ENCODE results near the gene DBP. TPM values are rescaled to one million over a fixed set of nuclear protein-coding genes. Genes with fewer than 3 reads are reported as not detected.
A peak's percentile ranks its signal among the peaks of the same experiment; 100 is the strongest.

Gene DBP
- total and polyA plus RNA-seq, 2 of the 13 experiments (the other 11 are each of a cell fraction or from before 2014, with no cell fraction given): 1.7 to 5.8 TPM

DNA sequence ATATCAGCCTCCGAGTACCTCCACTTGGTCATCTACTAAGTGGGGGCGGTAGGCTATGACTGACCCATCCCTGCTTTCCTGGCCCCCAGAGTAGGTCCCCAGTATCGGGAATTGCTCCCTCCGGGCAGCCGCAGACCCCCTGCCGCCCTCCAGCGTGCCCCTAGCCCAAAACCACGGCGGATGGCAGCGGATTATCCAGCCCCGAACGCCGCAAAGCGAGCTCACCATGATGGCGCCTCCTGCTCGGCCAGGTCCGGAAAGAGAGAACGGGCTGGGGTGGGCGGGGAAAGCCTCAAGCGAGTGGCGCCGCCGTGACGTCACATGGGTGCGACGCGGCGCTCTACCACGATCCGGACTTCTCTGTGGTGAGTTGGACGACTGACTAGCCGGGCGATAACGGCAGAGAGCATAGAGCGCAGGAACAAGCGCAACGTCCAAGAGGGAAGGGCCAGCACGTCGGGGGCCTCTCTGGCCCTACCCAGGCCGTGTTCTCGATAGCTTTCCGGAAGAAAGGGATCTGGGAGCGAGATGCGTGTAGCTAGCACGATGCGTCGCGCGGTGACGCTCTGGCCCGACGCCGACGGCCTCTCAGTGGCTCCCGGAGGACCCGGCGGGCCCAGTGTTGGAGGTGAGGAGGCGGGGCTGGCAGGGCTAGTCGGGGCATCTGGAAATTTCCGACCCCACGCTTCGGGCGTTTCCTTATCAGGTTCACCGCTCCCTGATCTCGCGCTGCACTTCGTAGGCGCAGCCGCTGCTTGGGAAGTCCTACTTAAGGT, 18.1 kb downstream of the DBP start, which contains the start of the genes RPL18 and SPHK2 (continued):
- peak; percentile 98 for TF ChIP-seq ZNF639 (CRISPR knock-in tag; conservative IDR thresholded peaks at IDR 0.05)
- TF ChIP-seq CBFB (CRISPR knock-in tag; IDR thresholded peaks at IDR 0.05): peak; percentile 95
- peak; percentile 94 for TF ChIP-seq PHF5A (CRISPR knock-in tag; IDR thresholded peaks at IDR 0.05; ENCODE audit: low read depth, unreplicated experiment)
- TF ChIP-seq RBM22 (optimal IDR thresholded peaks at IDR 0.05; ENCODE audit: low read length): no peak
- peak; percentile 63; the same call in 1 of the 2 replicates for TF ChIP-seq SAFB2 (CRISPR knock-in tag; IDR thresholded peaks at IDR 0.05; ENCODE audit: borderline replicate concordance, low read depth)
- peak; percentile 71; the same call in 1 of the 2 replicates for TF ChIP-seq ZNF274 (CRISPR knock-in tag; IDR thresholded peaks at IDR 0.05)
- TF ChIP-seq PREB (CRISPR knock-in tag; IDR thresholded peaks at IDR 0.05): no peak
- peak; percentile 67 for TF ChIP-seq SKI (IDR thresholded peaks at IDR 0.05; ENCODE audit: partially characterized antibody)
- TF ChIP-seq, protein P1, sequence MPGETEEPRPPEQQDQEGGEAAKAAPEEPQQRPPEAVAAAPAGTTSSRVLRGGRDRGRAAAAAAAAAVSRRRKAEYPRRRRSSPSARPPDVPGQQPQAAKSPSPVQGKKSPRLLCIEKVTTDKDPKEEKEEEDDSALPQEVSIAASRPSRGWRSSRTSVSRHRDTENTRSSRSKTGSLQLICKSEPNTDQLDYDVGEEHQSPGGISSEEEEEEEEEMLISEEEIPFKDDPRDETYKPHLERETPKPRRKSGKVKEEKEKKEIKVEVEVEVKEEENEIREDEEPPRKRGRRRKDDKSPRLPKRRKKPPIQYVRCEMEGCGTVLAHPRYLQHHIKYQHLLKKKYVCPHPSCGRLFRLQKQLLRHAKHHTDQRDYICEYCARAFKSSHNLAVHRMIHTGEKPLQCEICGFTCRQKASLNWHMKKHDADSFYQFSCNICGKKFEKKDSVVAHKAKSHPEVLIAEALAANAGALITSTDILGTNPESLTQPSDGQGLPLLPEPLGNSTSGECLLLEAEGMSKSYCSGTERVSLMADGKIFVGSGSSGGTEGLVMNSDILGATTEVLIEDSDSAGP (CRISPR knock-in tag; IDR thresholded peaks at IDR 0.05; ENCODE audit: borderline replicate concordance): peak; percentile 97
- TF ChIP-seq ZNF296 (CRISPR knock-in tag; conservative IDR thresholded peaks at IDR 0.05): 0 out of 2 replicates have a peak, but pooled peaks have one; percentile 34
- TF ChIP-seq REL (CRISPR knock-in tag; conservative IDR thresholded peaks at IDR 0.05): peak; percentile 78
- no peak for TF ChIP-seq LCORL (IDR thresholded peaks at IDR 0.05)
- TF ChIP-seq LCORL (CRISPR knock-in tag; IDR thresholded peaks at IDR 0.05): peak; percentile 88
- TF ChIP-seq, protein P2, sequence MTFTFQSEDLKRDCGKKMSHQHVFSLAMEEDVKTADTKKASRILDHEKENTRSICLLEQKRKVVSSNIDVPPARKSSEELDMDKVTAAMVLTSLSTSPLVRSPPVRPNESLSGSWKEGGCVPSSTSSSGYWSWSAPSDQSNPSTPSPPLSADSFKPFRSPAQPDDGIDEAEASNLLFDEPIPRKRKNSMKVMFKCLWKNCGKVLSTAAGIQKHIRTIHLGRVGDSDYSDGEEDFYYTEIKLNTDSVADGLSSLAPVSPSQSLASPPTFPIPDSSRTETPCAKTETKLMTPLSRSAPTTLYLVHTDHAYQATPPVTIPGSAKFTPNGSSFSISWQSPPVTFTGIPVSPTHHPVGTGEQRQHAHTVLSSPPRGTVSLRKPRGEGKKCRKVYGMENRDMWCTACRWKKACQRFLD (CRISPR knock-in tag; IDR thresholded peaks at IDR 0.05; ENCODE audit: borderline replicate concordance): no peak
- peak; percentile 69 for TF ChIP-seq ZBTB38 (CRISPR knock-in tag; IDR thresholded peaks at IDR 0.05)
- peak; percentile 97 for TF ChIP-seq ZNF44 (CRISPR knock-in tag; IDR thresholded peaks at IDR 0.05)
- no peak for TF ChIP-seq KAT2B (IDR thresholded peaks at IDR 0.05; ENCODE audit: borderline replicate concordance, low read depth, low read length)
- TF ChIP-seq TEAD3 (CRISPR knock-in tag; optimal IDR thresholded peaks at IDR 0.05; ENCODE audit: borderline replicate concordance): peak; percentile 78
- 0 out of 2 replicates have a peak, but pooled peaks have one; percentile 48 for TF ChIP-seq RNF2 (conservative IDR thresholded peaks at IDR 0.05; ENCODE audit: low read depth)

Data from HepG2 (cell line).